Liver (tissue), 9 donors: ENCODE data around the gene VMAC. TPM values are rescaled to one million over a fixed set of nuclear protein-coding genes. Genes with fewer than 3 reads are reported as not detected.
"Not testable (repeated sequence)": the region's sequence is repeated elsewhere in the genome, so short reads cannot be mapped to it uniquely, and the experiment has no call there.

Experiments
- DNase-seq: peaks from one replicate; pipeline ENCODE4 v3.0.0-alpha.2; 2017; ENCODE audit warnings: low spot score
- H3K27ac ChIP-seq, 2 donors: one replicate each; pipeline ENCODE4 v1.7.0; 2013; ENCODE audit warnings: inconsistent platforms in 2 of 2, low read length in 2 of 2, control low read depth in 1 of 2, low read depth in 1 of 2, mild to moderate bottlenecking in 1 of 2
- H3K27me3 ChIP-seq, 4 donors: one replicate each; pipeline versions ENCODE4 v1.6.1 to v1.7.0; 2013; ENCODE audit warnings: low read length in 3 of 4, inconsistent platforms in 1 of 4, mild to moderate bottlenecking in 1 of 4, moderate library complexity in 1 of 4; ENCODE audit not compliant: control insufficient read depth in 4 of 4, insufficient read depth in 4 of 4
- H3K36me3 ChIP-seq, 4 donors: one replicate each; pipeline versions ENCODE4 v1.6.1 to v1.7.0; 2013; ENCODE audit warnings: low read length in 3 of 4, mild to moderate bottlenecking in 3 of 4, low read depth in 1 of 4, moderate library complexity in 1 of 4; ENCODE audit not compliant: control insufficient read depth in 4 of 4, insufficient read depth in 3 of 4
- H3K4me1 ChIP-seq, 4 donors: one replicate each; pipeline versions ENCODE4 v1.6.1 to v1.7.0; 2013; ENCODE audit warnings: low read length in 3 of 4, mild to moderate bottlenecking in 3 of 4, moderate library complexity in 1 of 4; ENCODE audit not compliant: control insufficient read depth in 4 of 4, insufficient read depth in 4 of 4
- H3K4me3 ChIP-seq, 3 donors: one replicate each; pipeline versions ENCODE4 v1.6.1 to v1.7.0; 2013; ENCODE audit warnings: low read length in 3 of 3, control low read depth in 1 of 3, low read depth in 1 of 3, mild to moderate bottlenecking in 1 of 3
- H3K9ac ChIP-seq, 2 donors: one replicate each; pipeline ENCODE4 v1.7.0; 2013; ENCODE audit warnings: low read length in 2 of 2, mild to moderate bottlenecking in 2 of 2, moderate library complexity in 2 of 2, control low read depth in 1 of 2, low read depth in 1 of 2
- H3K9me3 ChIP-seq, 4 donors: one replicate each; pipeline versions ENCODE4 v1.6.1 to v1.7.0; 2013; ENCODE audit warnings: low read length in 3 of 4; ENCODE audit not compliant: control insufficient read depth in 4 of 4
- CTCF ChIP-seq: fragments of 150-350 bp; IDR thresholded peaks from 2 replicates; pipeline ENCODE4 v1.5.1; 2017; ENCODE audit warnings: improper control_type of control experiment, low read depth, low read length; ENCODE audit not compliant: missing input control
- EGR1 ChIP-seq, 2 donors: IDR thresholded peaks; 2 replicates each; pipeline ENCODE4 v1.6.1; 2016 to 2018; ENCODE audit warnings: antibody characterized with exemption in 2 of 2, low read depth in 2 of 2
- FOXA1 ChIP-seq: IDR thresholded peaks from 2 replicates; pipeline ENCODE4 v1.6.1; 2016; ENCODE audit warnings: antibody characterized with exemption
- FOXA2 ChIP-seq: IDR thresholded peaks from 2 replicates; pipeline ENCODE4 v1.6.1; 2016; ENCODE audit warnings: antibody characterized with exemption
- GABPA ChIP-seq, 2 donors: IDR thresholded peaks in 1 of 2; conservative IDR thresholded peaks in 1 of 2; 2 replicates each; pipeline ENCODE4 v1.6.1; 2016; ENCODE audit warnings: antibody characterized with exemption in 2 of 2, mild to moderate bottlenecking in 1 of 2, moderate library complexity in 1 of 2
- HNF4A ChIP-seq, 2 donors: conservative IDR thresholded peaks; 2 replicates each; pipeline ENCODE4 v1.6.1; 2016; ENCODE audit warnings: antibody characterized with exemption in 2 of 2, mild to moderate bottlenecking in 2 of 2
- HNF4G ChIP-seq: IDR thresholded peaks from 2 replicates; pipeline ENCODE4 v1.6.1; 2016; ENCODE audit warnings: antibody characterized with exemption
- JUND ChIP-seq, 2 donors: IDR thresholded peaks; 2 replicates each; pipeline ENCODE4 v1.6.1; 2016; ENCODE audit warnings: antibody characterized with exemption in 2 of 2
- MAX ChIP-seq: IDR thresholded peaks from 2 replicates; pipeline ENCODE4 v1.6.1; 2016; ENCODE audit warnings: antibody characterized with exemption
- NR2F2 ChIP-seq: IDR thresholded peaks from 2 replicates; pipeline ENCODE4 v1.6.1; 2016; ENCODE audit warnings: antibody characterized with exemption
- RAD21 ChIP-seq, 2 donors: IDR thresholded peaks; 2 replicates each; pipeline ENCODE4 v1.6.1; 2016; ENCODE audit warnings: antibody characterized with exemption in 2 of 2, mild to moderate bottlenecking in 2 of 2
- RXRA ChIP-seq, 2 donors: IDR thresholded peaks; 2 replicates each; pipeline ENCODE4 v1.6.1; 2017 to 2018; ENCODE audit warnings: antibody characterized with exemption in 2 of 2, mild to moderate bottlenecking in 1 of 2
- YY1 ChIP-seq: IDR thresholded peaks from 2 replicates; pipeline ENCODE4 v1.6.1; 2016; ENCODE audit warnings: antibody characterized with exemption, mild to moderate bottlenecking
- WGBS: extraction: QIAGEN DNeasy Blood & Tissue Kit; methylation state at CpG from one replicate; pipeline ENCODE4 v1.1.7; 2013; 5-methylcytosine and 5-hydroxymethylcytosine counted together
- polyA plus RNA-seq, 2 donors: library from polyadenylated mRNA; stranded (reverse) in 1 of 2; unstranded in 1 of 2; fragments of 200-250 nt in 1 of 2; fragments of >200 nt in 1 of 2; fragmentation: Nextera tagmentation in 1 of 2; extraction: Ambion mirVana in 1 of 2; gene quantifications; one replicate each; pipeline versions ENCODE4 v1.2.1 to v1.2.3, GENCODE V29; 2013 to 2015
- total RNA-seq, 2 donors: library from RNA; depleted of rRNA; stranded (reverse); fragments of >200 nt; gene quantifications; one replicate each; pipeline ENCODE4 v1.2.3, GENCODE V29; 2014
- TF ChIP-seq, protein P1 (sequence below): IDR thresholded peaks from 2 replicates; pipeline ENCODE4 v1.6.1; 2016; ENCODE audit warnings: antibody characterized with exemption, mild to moderate bottlenecking
- TF ChIP-seq, protein P2 (sequence below): IDR thresholded peaks from 2 replicates; pipeline ENCODE4 v1.6.1; 2016; ENCODE audit warnings: antibody characterized with exemption
- TF ChIP-seq, protein P3 (sequence below): IDR thresholded peaks from 2 replicates; pipeline ENCODE4 v1.6.1; 2016; ENCODE audit warnings: antibody characterized with exemption
- donor health status: healthy.
- donor health status: healthy.
- donor health status: healthy.
- donor health status: healthy.
- donor health status: healthy.

VMAC gene
- total and polyA plus RNA-seq, 4 donors = 1.2 to 7.7 (median 2.6) TPM

DNA sequence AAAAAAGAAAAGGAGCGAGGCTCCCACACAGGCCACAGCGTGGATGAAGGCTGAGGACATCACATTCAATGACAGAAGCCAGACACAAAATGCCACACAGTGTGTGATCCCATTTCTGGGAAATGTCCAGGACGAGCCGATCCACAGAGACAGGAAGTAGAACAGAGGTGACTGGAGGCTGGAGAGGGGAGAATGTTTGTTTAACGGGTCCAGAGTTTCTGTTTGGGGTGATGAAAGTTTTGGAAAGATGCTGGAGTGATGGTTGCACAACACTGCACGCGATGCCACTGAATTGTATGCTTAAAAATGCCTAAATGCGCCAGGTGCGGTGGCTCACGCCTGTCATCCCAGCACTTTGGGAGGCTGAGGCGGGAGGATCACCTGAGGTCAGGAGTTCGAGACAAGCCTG is 33.7 kb upstream of the VMAC start (continued):
- TF ChIP-seq GABPA (IDR thresholded peaks at IDR 0.05 in 1 of 2, conservative IDR thresholded peaks at IDR 0.05 in 1 of 2) (peak; percentile 42 to 75), JUND (IDR thresholded peaks at IDR 0.05) (peak; percentile 60 to 78), HNF4A (conservative IDR thresholded peaks at IDR 0.05) (peak; percentile 93), FOXA1 (peak; percentile 56), NR2F2 (peak; percentile 64)

GRCh38 chr19:5873617-5874199 is 31.0 kb upstream of the VMAC start:
- DNase-seq = no peak
- Histone ChIP-seq H3K4me1 (peaks cover 4 to 9% (median 5%) of the 10 kb centered on the region in 4 donors), H3K27ac (no peak overlapping the region), H3K4me3 (no peak overlapping the region), H3K27me3 (no peaks in the 10 kb centered on the region), H3K9ac (no peak overlapping the region), H3K9me3 (no peaks in the 10 kb centered on the region), H3K36me3 (no peaks in the 10 kb centered on the region)
- no peak for TF ChIP-seq CTCF
- peak; percentile 10 to 31 for TF ChIP-seq RXRA (IDR thresholded peaks at IDR 0.05)
- TF ChIP-seq HNF4A (conservative IDR thresholded peaks at IDR 0.05) = peak in 1 of 2 donors; percentile 19
- 89% methylated on average over 12 of the region's 12 CpGs for WGBS

DNA sequence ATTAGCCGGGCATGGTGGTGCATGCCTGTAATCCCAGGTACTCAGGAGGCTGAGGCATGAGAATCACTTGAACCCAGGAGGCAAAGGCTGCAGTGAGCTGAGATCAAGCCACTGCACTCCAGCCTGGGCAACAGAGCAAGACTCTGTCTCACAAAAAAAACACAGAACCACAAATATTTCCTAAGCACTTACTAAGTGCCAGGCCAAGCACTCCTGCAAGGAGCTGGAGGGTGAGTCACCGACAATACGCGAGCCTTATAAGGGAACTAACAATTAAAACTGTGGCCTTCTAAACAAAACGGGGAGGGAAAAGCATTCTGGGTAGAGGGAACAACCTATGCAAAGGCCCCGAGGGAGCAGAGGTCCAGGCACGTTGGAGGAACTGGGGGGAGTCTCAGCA is 30.2 kb upstream of the VMAC start:
- H3K9me3 ChIP-seq, H3K4me3 ChIP-seq, DNase-seq, H3K4me1 ChIP-seq, H3K9ac ChIP-seq, H3K27me3 ChIP-seq, H3K27ac ChIP-seq, H3K36me3 ChIP-seq: not testable (repeated sequence)
- WGBS = 82% methylated on average over 7 of the region's 7 CpGs

GRCh38 chr19:5877427-5877826 is 27.2 kb upstream of the VMAC start:
- no peak for TF ChIP-seq YY1
- TF ChIP-seq, protein P1, sequence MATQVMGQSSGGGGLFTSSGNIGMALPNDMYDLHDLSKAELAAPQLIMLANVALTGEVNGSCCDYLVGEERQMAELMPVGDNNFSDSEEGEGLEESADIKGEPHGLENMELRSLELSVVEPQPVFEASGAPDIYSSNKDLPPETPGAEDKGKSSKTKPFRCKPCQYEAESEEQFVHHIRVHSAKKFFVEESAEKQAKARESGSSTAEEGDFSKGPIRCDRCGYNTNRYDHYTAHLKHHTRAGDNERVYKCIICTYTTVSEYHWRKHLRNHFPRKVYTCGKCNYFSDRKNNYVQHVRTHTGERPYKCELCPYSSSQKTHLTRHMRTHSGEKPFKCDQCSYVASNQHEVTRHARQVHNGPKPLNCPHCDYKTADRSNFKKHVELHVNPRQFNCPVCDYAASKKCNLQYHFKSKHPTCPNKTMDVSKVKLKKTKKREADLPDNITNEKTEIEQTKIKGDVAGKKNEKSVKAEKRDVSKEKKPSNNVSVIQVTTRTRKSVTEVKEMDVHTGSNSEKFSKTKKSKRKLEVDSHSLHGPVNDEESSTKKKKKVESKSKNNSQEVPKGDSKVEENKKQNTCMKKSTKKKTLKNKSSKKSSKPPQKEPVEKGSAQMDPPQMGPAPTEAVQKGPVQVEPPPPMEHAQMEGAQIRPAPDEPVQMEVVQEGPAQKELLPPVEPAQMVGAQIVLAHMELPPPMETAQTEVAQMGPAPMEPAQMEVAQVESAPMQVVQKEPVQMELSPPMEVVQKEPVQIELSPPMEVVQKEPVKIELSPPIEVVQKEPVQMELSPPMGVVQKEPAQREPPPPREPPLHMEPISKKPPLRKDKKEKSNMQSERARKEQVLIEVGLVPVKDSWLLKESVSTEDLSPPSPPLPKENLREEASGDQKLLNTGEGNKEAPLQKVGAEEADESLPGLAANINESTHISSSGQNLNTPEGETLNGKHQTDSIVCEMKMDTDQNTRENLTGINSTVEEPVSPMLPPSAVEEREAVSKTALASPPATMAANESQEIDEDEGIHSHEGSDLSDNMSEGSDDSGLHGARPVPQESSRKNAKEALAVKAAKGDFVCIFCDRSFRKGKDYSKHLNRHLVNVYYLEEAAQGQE = no peak
- TF ChIP-seq FOXA1 = no peak
- TF ChIP-seq, protein P2, sequence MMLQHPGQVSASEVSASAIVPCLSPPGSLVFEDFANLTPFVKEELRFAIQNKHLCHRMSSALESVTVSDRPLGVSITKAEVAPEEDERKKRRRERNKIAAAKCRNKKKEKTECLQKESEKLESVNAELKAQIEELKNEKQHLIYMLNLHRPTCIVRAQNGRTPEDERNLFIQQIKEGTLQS = no peak
- TF ChIP-seq GABPA (IDR thresholded peaks at IDR 0.05 in 1 of 2, conservative IDR thresholded peaks at IDR 0.05 in 1 of 2) = no peak
- TF ChIP-seq MAX = no peak
- no peak for TF ChIP-seq FOXA2
- TF ChIP-seq HNF4G = no peak
- TF ChIP-seq NR2F2 = no peak
- TF ChIP-seq, protein P3, sequence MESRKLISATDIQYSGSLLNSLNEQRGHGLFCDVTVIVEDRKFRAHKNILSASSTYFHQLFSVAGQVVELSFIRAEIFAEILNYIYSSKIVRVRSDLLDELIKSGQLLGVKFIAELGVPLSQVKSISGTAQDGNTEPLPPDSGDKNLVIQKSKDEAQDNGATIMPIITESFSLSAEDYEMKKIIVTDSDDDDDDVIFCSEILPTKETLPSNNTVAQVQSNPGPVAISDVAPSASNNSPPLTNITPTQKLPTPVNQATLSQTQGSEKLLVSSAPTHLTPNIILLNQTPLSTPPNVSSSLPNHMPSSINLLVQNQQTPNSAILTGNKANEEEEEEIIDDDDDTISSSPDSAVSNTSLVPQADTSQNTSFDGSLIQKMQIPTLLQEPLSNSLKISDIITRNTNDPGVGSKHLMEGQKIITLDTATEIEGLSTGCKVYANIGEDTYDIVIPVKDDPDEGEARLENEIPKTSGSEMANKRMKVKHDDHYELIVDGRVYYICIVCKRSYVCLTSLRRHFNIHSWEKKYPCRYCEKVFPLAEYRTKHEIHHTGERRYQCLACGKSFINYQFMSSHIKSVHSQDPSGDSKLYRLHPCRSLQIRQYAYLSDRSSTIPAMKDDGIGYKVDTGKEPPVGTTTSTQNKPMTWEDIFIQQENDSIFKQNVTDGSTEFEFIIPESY = no peak
- no peak for TF ChIP-seq RAD21 (IDR thresholded peaks at IDR 0.05)
- no peak for TF ChIP-seq EGR1 (IDR thresholded peaks at IDR 0.05; ENCODE audit: low read depth in 2 of 2)
- H3K9me3 ChIP-seq = no peaks in the 10 kb centered on the region
- peaks cover 8 to 23% (median 14%) of the 10 kb centered on the region in 4 donors for H3K4me1 ChIP-seq
- no peak overlapping the region for H3K9ac ChIP-seq
- H3K36me3 ChIP-seq = no peaks in the 10 kb centered on the region
- no peak for DNase-seq
- H3K4me3 ChIP-seq = no peak overlapping the region
- 88% methylated on average over 8 of the region's 8 CpGs for WGBS
- no peaks in the 10 kb centered on the region for H3K27me3 ChIP-seq
- H3K27ac ChIP-seq = no peak overlapping the region
